H9 (cell line): ENCODE measurements around the gene BROX. TPM values are rescaled to one million over a fixed set of nuclear protein-coding genes. Genes with fewer than 3 reads are reported as not detected.

Experiments used
- DNase-seq: peaks from one replicate; pipeline ENCODE4 v3.0.0-alpha.2; 2017
- H2AFZ ChIP-seq: one replicate; pipeline ENCODE4 v1.6.1; 2013; ENCODE audit warnings: mild to moderate bottlenecking, low read length, control low read depth, moderate library complexity
- H2AK5ac ChIP-seq: 2 replicates; pipeline ENCODE4 v1.6.1; 2013; ENCODE audit warnings: low read length, control low read depth, mixed read lengths; ENCODE audit not compliant: insufficient read length
- H2BK120ac ChIP-seq: one replicate; pipeline ENCODE4 v1.6.1; 2013; ENCODE audit warnings: low read depth, mild to moderate bottlenecking, low read length, control low read depth, inconsistent platforms; ENCODE audit not compliant: poor library complexity, severe bottlenecking
- H2BK12ac ChIP-seq: 2 replicates; pipeline ENCODE4 v1.6.1; 2013; ENCODE audit warnings: low read length, control low read depth, mixed read lengths, low read depth; ENCODE audit not compliant: insufficient read length
- H2BK15ac ChIP-seq: 2 replicates; pipeline ENCODE4 v1.6.1; 2013; ENCODE audit warnings: low read depth, low read length, control low read depth
- H2BK20ac ChIP-seq: one replicate; pipeline ENCODE4 v1.6.1; 2013; ENCODE audit warnings: low read depth, mild to moderate bottlenecking, low read length, control low read depth, inconsistent platforms; ENCODE audit not compliant: poor library complexity, severe bottlenecking
- H2BK5ac ChIP-seq: 2 replicates; pipeline ENCODE4 v1.6.1; 2013; ENCODE audit warnings: low read length, control low read depth, mixed read lengths; ENCODE audit not compliant: insufficient read length
- H3K14ac ChIP-seq: 2 replicates; pipeline ENCODE4 v1.6.1; 2013; ENCODE audit warnings: low read length, control low read depth; ENCODE audit not compliant: insufficient read depth
- H3K18ac ChIP-seq: 2 replicates; pipeline ENCODE4 v1.6.1; 2013; ENCODE audit warnings: low read depth, mild to moderate bottlenecking, mixed read lengths, low read length, control low read depth; ENCODE audit not compliant: insufficient read length
- H3K23ac ChIP-seq: 2 replicates; pipeline ENCODE4 v1.6.1; 2013; ENCODE audit warnings: low read length, control low read depth, mixed read lengths, low read depth; ENCODE audit not compliant: insufficient read length
- H3K23me2 ChIP-seq: 2 replicates; pipeline ENCODE4 v1.6.1; 2013; ENCODE audit warnings: low read depth, mild to moderate bottlenecking, mixed read lengths, low read length, control low read depth; ENCODE audit not compliant: insufficient read length, poor library complexity, severe bottlenecking
- H3K27ac ChIP-seq: 2 replicates; pipeline ENCODE4 v1.5.1; 2013; ENCODE audit warnings: low read length, control low read depth, mixed read lengths, low read depth; ENCODE audit not compliant: insufficient read length
- H3K27me3 ChIP-seq: 2 replicates; pipeline ENCODE4 v1.6.1; 2013; ENCODE audit warnings: low read length, control low read depth, inconsistent platforms; ENCODE audit not compliant: insufficient read depth
- H3K4ac ChIP-seq: 2 replicates; pipeline ENCODE4 v1.6.1; 2013; ENCODE audit warnings: low read depth, mild to moderate bottlenecking, control low read depth, inconsistent platforms, low read length, moderate library complexity
- H3K4me1 ChIP-seq: 2 replicates; pipeline ENCODE4 v1.6.1; 2013; ENCODE audit warnings: low read length, control low read depth, inconsistent platforms; ENCODE audit not compliant: insufficient read depth
- H3K4me2 ChIP-seq: 2 replicates; pipeline ENCODE4 v1.6.1; 2013; ENCODE audit warnings: low read length, control low read depth, mixed read lengths; ENCODE audit not compliant: insufficient read length, insufficient read depth
- H3K56ac ChIP-seq: 2 replicates; pipeline ENCODE4 v1.6.1; 2013; ENCODE audit warnings: low read depth, mild to moderate bottlenecking, mixed read lengths, low read length, control low read depth; ENCODE audit not compliant: insufficient read length
- H3K79me1 ChIP-seq: 2 replicates; pipeline ENCODE4 v1.6.1; 2013; ENCODE audit warnings: low read depth, mild to moderate bottlenecking, moderate library complexity, low read length, control low read depth, inconsistent platforms; ENCODE audit not compliant: insufficient read depth, poor library complexity, severe bottlenecking
- H3K79me2 ChIP-seq: 2 replicates; pipeline ENCODE4 v1.6.1; 2013; ENCODE audit warnings: low read length, control low read depth, inconsistent platforms; ENCODE audit not compliant: insufficient read depth
- H3K9ac ChIP-seq: 2 replicates; pipeline ENCODE4 v1.6.1; 2013; ENCODE audit warnings: low read length, control low read depth, mixed read lengths; ENCODE audit not compliant: insufficient read length; ENCODE audit errors: extremely low read depth
- H3K9me3 ChIP-seq: one replicate; pipeline ENCODE4 v1.6.1; 2013; ENCODE audit warnings: low read depth, low read length, inconsistent platforms; ENCODE audit not compliant: control insufficient read depth
- H3T11ph ChIP-seq: one replicate; pipeline ENCODE4 v1.6.1; 2013; ENCODE audit warnings: mild to moderate bottlenecking, low read length, control low read depth, inconsistent platforms
- H4K20me1 ChIP-seq: one replicate; pipeline ENCODE4 v1.6.1; 2013; ENCODE audit not compliant: control insufficient read depth, insufficient read length, insufficient read depth
- H4K5ac ChIP-seq: 2 replicates; pipeline ENCODE4 v1.6.1; 2013; ENCODE audit warnings: low read depth, mild to moderate bottlenecking, mixed read lengths, low read length, control low read depth; ENCODE audit not compliant: insufficient read length
- H4K8ac ChIP-seq: replicated peaks from 2 replicates; pipeline ENCODE4 v1.6.1; 2013; ENCODE audit warnings: low read length, control low read depth, mixed read lengths, low read depth; ENCODE audit not compliant: insufficient read length
- H4K91ac ChIP-seq: 2 replicates; pipeline ENCODE4 v1.6.1; 2013; ENCODE audit warnings: low read depth, mild to moderate bottlenecking, moderate library complexity, mixed read lengths, low read length, control low read depth; ENCODE audit not compliant: insufficient read length
- H3K27ac Mint-ChIP-seq, 3 experiments: 2 replicates in 2 of 3; 3 replicates in 1 of 3; pipeline ENCODE4 v1.8.0; 2020 to 2021; ENCODE audit warnings: mixed read lengths in 3 of 3, mild to moderate bottlenecking in 1 of 3, moderate library complexity in 1 of 3
- H3K27me3 Mint-ChIP-seq: 2 replicates; pipeline ENCODE4 v1.8.0; 2021; ENCODE audit warnings: low read depth, mild to moderate bottlenecking, moderate library complexity, mixed read lengths
- H3K36me3 Mint-ChIP-seq, 3 experiments: 2 replicates in 2 of 3; 3 replicates in 1 of 3; pipeline ENCODE4 v1.8.0; 2020 to 2021; ENCODE audit warnings: low read depth in 3 of 3, mixed read lengths in 3 of 3; ENCODE audit not compliant: insufficient read depth in 1 of 3
- H3K4me1 Mint-ChIP-seq, 2 experiments: 2 replicates each; pipeline ENCODE4 v1.8.0; 2020; ENCODE audit warnings: mixed read lengths in 2 of 2
- H3K4me3 Mint-ChIP-seq, 2 experiments: 2 replicates in 1 of 2; 3 replicates in 1 of 2; pipeline ENCODE4 v1.8.0; 2020 to 2021; ENCODE audit warnings: mild to moderate bottlenecking in 2 of 2, mixed read lengths in 2 of 2, moderate library complexity in 1 of 2
- H3K9me3 Mint-ChIP-seq, 2 experiments: 2 replicates in 1 of 2; 3 replicates in 1 of 2; pipeline ENCODE4 v1.8.0; 2020; ENCODE audit warnings: mild to moderate bottlenecking in 2 of 2, mixed read lengths in 2 of 2, moderate library complexity in 1 of 2
- WGBS: extraction: QIAGEN DNeasy Blood & Tissue Kit; methylation state at CpG from one replicate; pipeline ENCODE4 v1.1.7; 2013; ENCODE audit warnings: missing lambda C conversion rate, low lambda C conversion rate, mixed read lengths; ENCODE audit not compliant: insufficient read length; ENCODE audit errors: extremely low coverage; 5-methylcytosine and 5-hydroxymethylcytosine counted together
- total RNA-seq: library from RNA; stranded (reverse); gene quantifications from 2 replicates; pipeline ENCODE4 v1.2.1, GENCODE V29; 2021
- TF ChIP-seq, protein P1 (sequence below): fragments of 200-600 bp; sonication (generic); conservative IDR thresholded peaks from 3 replicates; pipeline ENCODE4 v1.8.0; 2021; ENCODE audit warnings: antibody characterized with exemption, mild to moderate bottlenecking

BROX gene
- total RNA-seq, 1 experiment from 2014 or later = 27.8 TPM

DNA sequence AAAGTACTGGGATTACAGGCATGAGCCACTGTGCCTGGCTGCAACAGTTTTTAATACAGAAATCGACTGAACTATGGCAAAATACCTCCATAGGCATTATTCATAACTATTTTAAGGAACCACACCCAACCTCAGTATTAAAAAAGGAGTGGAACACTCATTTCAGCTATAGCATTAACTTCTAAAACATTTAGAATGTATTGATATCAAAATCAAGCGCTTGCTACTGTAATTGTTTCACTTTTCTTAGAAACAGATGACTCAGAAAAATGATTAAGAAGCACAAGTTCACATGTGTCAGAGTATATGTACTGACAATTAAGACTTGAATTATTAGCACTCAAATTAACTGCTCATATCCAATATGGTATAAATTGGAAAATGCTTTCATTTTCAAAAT is 15.2 kb upstream of the BROX start:
- H3K79me2 ChIP-seq = no peaks in the 10 kb centered on the region; the same call in 1 of the 2 replicates
- no peak overlapping the region for H3K56ac ChIP-seq

More for the DNA sequence above, 15.2 kb upstream of the BROX start:
- no peaks in the 10 kb centered on the region for H3K27me3 Mint-ChIP-seq
- no peak overlapping the region for H3K27ac Mint-ChIP-seq
- H3K79me1 ChIP-seq = peaks cover 3% of the 10 kb centered on the region
- H2BK20ac ChIP-seq = no peak overlapping the region
- H2BK5ac ChIP-seq = no peak overlapping the region
- H3K27me3 ChIP-seq = no peaks in the 10 kb centered on the region
- no peak overlapping the region for H2BK120ac ChIP-seq
- no peak overlapping the region for H3K14ac ChIP-seq
- H2BK12ac ChIP-seq = no peak overlapping the region
- H2AK5ac ChIP-seq = no peak overlapping the region
- no peak overlapping the region for H3K4ac ChIP-seq
- no peak overlapping the region for H3K4me2 ChIP-seq
- H3K4me3 Mint-ChIP-seq = no peak overlapping the region
- no peak overlapping the region for H3K23ac ChIP-seq
- H2AFZ ChIP-seq = no peak overlapping the region
- H3T11ph ChIP-seq = no peak overlapping the region
- peaks cover 15 to 28% (median 23%) of the 10 kb centered on the region in 3 experiments; a peak in 6 of 7 replicates for H3K36me3 Mint-ChIP-seq
- H4K8ac ChIP-seq = no peak overlapping the region
- no peak overlapping the region for H2BK15ac ChIP-seq
- TF ChIP-seq, protein P1, sequence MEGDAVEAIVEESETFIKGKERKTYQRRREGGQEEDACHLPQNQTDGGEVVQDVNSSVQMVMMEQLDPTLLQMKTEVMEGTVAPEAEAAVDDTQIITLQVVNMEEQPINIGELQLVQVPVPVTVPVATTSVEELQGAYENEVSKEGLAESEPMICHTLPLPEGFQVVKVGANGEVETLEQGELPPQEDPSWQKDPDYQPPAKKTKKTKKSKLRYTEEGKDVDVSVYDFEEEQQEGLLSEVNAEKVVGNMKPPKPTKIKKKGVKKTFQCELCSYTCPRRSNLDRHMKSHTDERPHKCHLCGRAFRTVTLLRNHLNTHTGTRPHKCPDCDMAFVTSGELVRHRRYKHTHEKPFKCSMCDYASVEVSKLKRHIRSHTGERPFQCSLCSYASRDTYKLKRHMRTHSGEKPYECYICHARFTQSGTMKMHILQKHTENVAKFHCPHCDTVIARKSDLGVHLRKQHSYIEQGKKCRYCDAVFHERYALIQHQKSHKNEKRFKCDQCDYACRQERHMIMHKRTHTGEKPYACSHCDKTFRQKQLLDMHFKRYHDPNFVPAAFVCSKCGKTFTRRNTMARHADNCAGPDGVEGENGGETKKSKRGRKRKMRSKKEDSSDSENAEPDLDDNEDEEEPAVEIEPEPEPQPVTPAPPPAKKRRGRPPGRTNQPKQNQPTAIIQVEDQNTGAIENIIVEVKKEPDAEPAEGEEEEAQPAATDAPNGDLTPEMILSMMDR = no peak
- no CpG with 5 or more reads among the region's 2 CpGs for WGBS
- 0 out of 5 replicates have a peak, but pooled peaks cover 0 to 4% of the 10 kb centered on the region in 2 experiments for H3K9me3 Mint-ChIP-seq
- H4K5ac ChIP-seq = no peak overlapping the region
- H3K18ac ChIP-seq = no peak overlapping the region
- no peak for DNase-seq
- H4K20me1 ChIP-seq = no peaks in the 10 kb centered on the region
- no peaks in the 10 kb centered on the region for H3K23me2 ChIP-seq
- no peaks in the 10 kb centered on the region for H3K4me1 Mint-ChIP-seq
- H3K27ac ChIP-seq = no peak overlapping the region
- H4K91ac ChIP-seq = no peak overlapping the region
- no peak overlapping the region for H3K9ac ChIP-seq
- no peaks in the 10 kb centered on the region for H3K4me1 ChIP-seq
- no peaks in the 10 kb centered on the region for H3K9me3 ChIP-seq
